Measurements from ENCODE around the gene COL4A2. TPM values are rescaled to one million over a fixed set of nuclear protein-coding genes. Genes with fewer than 3 reads are reported as not detected.

The COL4A2 gene
- total RNA-seq, 4 donors from 2014 or later = 51.2 to 85.8 (median 70.5) TPM

DNA sequence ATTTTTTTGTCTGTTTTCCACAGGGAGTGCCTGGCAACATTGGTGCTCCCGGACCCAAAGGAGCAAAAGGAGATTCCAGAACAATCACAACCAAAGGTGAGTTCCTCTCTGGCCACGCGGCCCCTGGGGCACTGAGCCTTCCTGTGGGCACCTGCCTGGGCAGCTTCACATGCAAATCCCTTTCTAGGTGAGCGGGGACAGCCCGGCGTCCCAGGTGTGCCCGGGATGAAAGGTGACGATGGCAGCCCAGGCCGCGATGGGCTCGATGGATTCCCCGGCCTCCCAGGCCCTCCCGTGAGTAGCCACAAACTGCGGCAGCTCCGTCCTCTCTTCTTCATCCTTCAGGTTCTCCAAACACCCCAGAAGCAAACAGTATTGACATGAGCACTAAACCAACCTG, 155.0 kb downstream of the COL4A2 start:
- DNase-seq (no peak), ATAC-seq (no peak)
- Histone ChIP-seq H3K9me3 (no peaks in the 10 kb centered on the region), H3K27ac (no peak overlapping the region), H3K4me1 (no peaks in the 10 kb centered on the region), H3K27me3 (no peaks in the 10 kb centered on the region), H3K4me3 (no peak overlapping the region), H3K36me3 (no peaks in the 10 kb centered on the region)
- no peak for TF ChIP-seq CTCF (IDR thresholded peaks at IDR 0.05 in 4 of 5, conservative IDR thresholded peaks at IDR 0.05 in 1 of 5)
- TF ChIP-seq POLR2A (IDR thresholded peaks at IDR 0.05) = no peak
- intact Hi-C loops (cut with DNase I; ENCODE audit: low total_unique reads) = no loop called here
- in situ Hi-C loops (cut with MboI; ENCODE audit: low sequenced_read_pairs in 4 of 4) = loop anchor here in 1 of 4 donors (25.0 kb wide), 2 partner anchors 100 to 350 kb away; partner anchors contain the start of gene RAB20

GRCh38 chr13:110463156-110463555, 156.1 kb downstream of the COL4A2 start:
- in situ Hi-C loops (cut with MboI; ENCODE audit: low sequenced_read_pairs in 4 of 4) = loop anchor here in 1 of 4 donors (25.0 kb wide), 2 partner anchors 99 to 349 kb away; partner anchors contain the start of gene RAB20
- intact Hi-C loops (cut with DNase I; ENCODE audit: low total_unique reads) = no loop called here
- no peak for ATAC-seq

GRCh38 chr13:110463871-110464510, 156.9 kb downstream of the COL4A2 start:
- Histone ChIP-seq H3K9me3 (no peaks in the 10 kb centered on the region), H3K27me3 (no peaks in the 10 kb centered on the region), H3K27ac (no peak overlapping the region), H3K36me3 (peaks cover 0 to 6% of the 10 kb centered on the region in 2 donors), H3K4me3 (no peak overlapping the region), H3K4me1 (no peaks in the 10 kb centered on the region)
- ATAC-seq = no peak
- intact Hi-C loops (cut with DNase I; ENCODE audit: low total_unique reads) = no loop called here
- in situ Hi-C loops (cut with MboI; ENCODE audit: low sequenced_read_pairs in 4 of 4) = loop anchor here in 1 of 4 donors (25.0 kb wide), 2 partner anchors 98 to 348 kb away; partner anchors contain the start of gene RAB20
- TF ChIP-seq CTCF (IDR thresholded peaks at IDR 0.05 in 4 of 5, conservative IDR thresholded peaks at IDR 0.05 in 1 of 5) = no peak
- DNase-seq = no peak

More at GRCh38 chr13:110463156-110463555, 156.1 kb downstream of the COL4A2 start:
- peaks cover 0 to 5% of the 10 kb centered on the region in 2 donors for H3K36me3 ChIP-seq
- H3K9me3 ChIP-seq = no peaks in the 10 kb centered on the region
- TF ChIP-seq POLR2A (IDR thresholded peaks at IDR 0.05) = no peak
- TF ChIP-seq CTCF (IDR thresholded peaks at IDR 0.05 in 4 of 5, conservative IDR thresholded peaks at IDR 0.05 in 1 of 5) = no peak
- no peaks in the 10 kb centered on the region for H3K4me1 ChIP-seq
- no peak overlapping the region for H3K27ac ChIP-seq
- DNase-seq = no peak
- no peaks in the 10 kb centered on the region for H3K27me3 ChIP-seq
- no peak overlapping the region for H3K4me3 ChIP-seq

DNA sequence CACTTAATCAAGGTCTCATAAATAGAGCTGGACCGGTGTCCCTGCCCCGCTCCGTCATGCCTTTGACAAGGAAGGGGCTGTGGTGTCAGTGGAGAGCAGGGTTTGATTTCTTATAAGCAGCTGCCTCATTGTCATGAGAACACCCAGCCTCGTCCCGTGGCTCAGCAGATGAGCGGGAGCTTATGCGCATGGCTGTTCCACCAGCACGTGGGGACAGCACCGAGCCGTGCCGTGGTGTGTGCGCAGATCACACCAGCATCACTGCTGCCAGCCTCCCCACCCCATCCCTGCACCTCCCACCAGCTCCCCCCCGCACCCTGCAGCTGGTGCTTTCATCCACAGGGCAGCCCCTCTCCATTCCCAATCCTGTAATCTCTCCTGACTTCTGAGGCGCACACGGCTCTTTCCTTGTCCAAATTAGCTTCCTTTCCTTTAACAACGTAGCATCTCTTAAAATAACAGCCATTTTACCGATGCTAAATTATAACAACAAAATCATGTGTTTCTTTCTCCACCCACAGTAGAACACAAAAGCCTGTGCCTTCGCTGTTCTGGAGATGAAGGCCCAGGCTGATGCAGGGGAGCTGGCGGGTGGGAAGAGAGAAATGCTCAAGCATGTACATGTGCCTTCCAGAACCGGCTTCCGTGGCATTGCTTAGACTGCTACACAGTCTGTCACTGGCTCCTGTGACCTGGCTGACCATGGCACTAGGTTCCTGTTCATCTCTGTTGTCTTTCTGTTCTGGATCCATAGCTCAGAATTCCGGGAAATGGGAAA, 157.7 kb downstream of the COL4A2 start:
- Histone ChIP-seq H3K4me1 (no peaks in the 10 kb centered on the region), H3K27me3 (no peaks in the 10 kb centered on the region), H3K36me3 (peaks cover 0 to 6% of the 10 kb centered on the region in 2 donors), H3K27ac (no peak overlapping the region), H3K9me3 (no peaks in the 10 kb centered on the region), H3K4me3 (no peak overlapping the region)
- intact Hi-C loops (cut with DNase I; ENCODE audit: low total_unique reads) = no loop called here
- in situ Hi-C loops (cut with MboI; ENCODE audit: low sequenced_read_pairs in 4 of 4) = loop anchor here in 1 of 4 donors (25.0 kb wide), 2 partner anchors 98 to 348 kb away; partner anchors contain the start of gene RAB20
- TF ChIP-seq POLR2A (IDR thresholded peaks at IDR 0.05) = no peak
- no peak for TF ChIP-seq CTCF (IDR thresholded peaks at IDR 0.05 in 4 of 5, conservative IDR thresholded peaks at IDR 0.05 in 1 of 5)
- DNase-seq (no peak), ATAC-seq (no peak)
